HG03460 (cell line): Measurements from ENCODE around the gene PFKL.

Source experiments
- ATAC-seq: cut with Tn5 transposase; IDR thresholded peaks from one replicate; pipeline ENCODE4 v1.9.1; 2021; ENCODE audit not compliant: unreplicated experiment

The PFKL gene

GRCh38 chr21:44325386-44326271 lies 25.8 kb downstream of the PFKL start:
- ATAC-seq, result no peak

GRCh38 chr21:44326272-44326647 lies 26.4 kb downstream of the PFKL start:
- ATAC-seq, result no peak

GRCh38 chr21:44326716-44327602 lies 27.1 kb downstream of the PFKL start:
- no peak for ATAC-seq

- no peak for ATAC-seq
These were observed 27.7 kb downstream of the PFKL start for GRCh38 chr21:44327603-44327974.

- ATAC-seq, result no peak
These were observed 28.5 kb downstream of the PFKL start for GRCh38 chr21:44328242-44328895.

- ATAC-seq, result no peak
These were observed 29.4 kb downstream of the PFKL start for GRCh38 chr21:44329086-44329889.

GRCh38 chr21:44329971-44330681 lies 30.3 kb downstream of the PFKL start:
- ATAC-seq, result no peak

GRCh38 chr21:44330698-44331097 lies 30.8 kb downstream of the PFKL start:
- no peak for ATAC-seq

GRCh38 chr21:44331209-44331608 lies 31.4 kb downstream of the PFKL start:
- no peak for ATAC-seq

GRCh38 chr21:44331650-44332307 lies 31.9 kb downstream of the PFKL start:
- ATAC-seq, result no peak

- no peak for ATAC-seq
These were observed 32.5 kb downstream of the PFKL start for GRCh38 chr21:44332383-44332782.

GRCh38 chr21:44332965-44333364 lies 33.1 kb downstream of the PFKL start:
- no peak for ATAC-seq

- ATAC-seq, result no peak
These were observed 33.9 kb downstream of the PFKL start for GRCh38 chr21:44333509-44334328.

- no peak for ATAC-seq
These were observed 34.6 kb downstream of the PFKL start for GRCh38 chr21:44334329-44335030.

- no peak for ATAC-seq
These were observed 35.6 kb downstream of the PFKL start for GRCh38 chr21:44335266-44336059.

GRCh38 chr21:44337449-44337848 lies 37.6 kb downstream of the PFKL start:
- no peak for ATAC-seq
